Upper lobe of left lung (tissue), 6 donors: Measurements from ENCODE around the gene OSCP1. TPM values are rescaled to one million over a fixed set of nuclear protein-coding genes. Genes with fewer than 3 reads are reported as not detected.

Experiments
- ATAC-seq, 2 donors: fragments of 200-7000 bp; cut with Tn5 transposase; one replicate each; pipeline ENCODE4 v1.9.1; 2022; ENCODE audit warnings: mild to moderate bottlenecking in 2 of 2, moderate library complexity in 2 of 2; ENCODE audit not compliant: low FRiP score in 2 of 2
- DNase-seq, 2 donors: peaks; one replicate each; pipeline ENCODE4 v3.0.0-alpha.2; 2019 to 2020
- H3K27ac ChIP-seq, 4 donors: fragments of 200-600 bp; sonication (generic); one replicate each; pipeline ENCODE4 v1.5.1; 2016 to 2019
- H3K27me3 ChIP-seq, 4 donors: fragments of 200-600 bp; sonication (generic); one replicate each; pipeline ENCODE4 v1.5.1; 2017 to 2019
- H3K36me3 ChIP-seq, 4 donors: fragments of 200-600 bp; sonication (generic); one replicate each; pipeline ENCODE4 v1.5.1; 2016 to 2019
- H3K4me1 ChIP-seq, 4 donors: fragments of 200-600 bp; sonication (generic); one replicate each; pipeline ENCODE4 v1.5.1; 2018 to 2019
- H3K4me3 ChIP-seq, 4 donors: fragments of 200-600 bp; sonication (generic); one replicate each; pipeline ENCODE4 v1.5.1; 2017 to 2019; ENCODE audit warnings: mild to moderate bottlenecking in 2 of 4, moderate library complexity in 1 of 4
- H3K9me3 ChIP-seq, 4 donors: fragments of 200-600 bp; sonication (generic); one replicate each; pipeline ENCODE4 v1.5.1; 2018 to 2019
- EP300 ChIP-seq, 4 donors: sonication (generic); formaldehyde crosslinking; IDR thresholded peaks; one replicate each; pipeline ENCODE4 v1.5.1; 2017; ENCODE audit warnings: antibody characterized with exemption in 4 of 4, control low read depth in 2 of 4
- POLR2A ChIP-seq, 4 donors: fragments of 450-650 bp; IDR thresholded peaks; one replicate each; pipeline ENCODE4 v1.5.1; 2016 to 2017; ENCODE audit warnings: antibody characterized with exemption in 4 of 4, mild to moderate bottlenecking in 2 of 4
- POLR2AphosphoS5 ChIP-seq, 2 donors: sonication (generic); formaldehyde crosslinking; IDR thresholded peaks; one replicate each; pipeline ENCODE4 v1.5.1; 2017; ENCODE audit warnings: antibody characterized with exemption in 2 of 2
- WGBS, 2 donors: methylation state at CpG; one replicate each; pipeline ENCODE4 v1.1.5; 2017 to 2018; 5-methylcytosine and 5-hydroxymethylcytosine counted together
- total RNA-seq, 6 donors: library from RNA; depleted of rRNA in 4 of 6; stranded (reverse); fragments of >200 nt in 4 of 6; gene quantifications; one replicate each; pipeline versions ENCODE4 v1.1.0 to v1.2.1, GENCODE V29; 2016 to 2021
- TF ChIP-seq, protein P1 (sequence below), 6 experiments: fragments of 450-650 bp in 4 of 6; fragments of 200-600 bp in 2 of 6; sonication (generic) in 2 of 6; IDR thresholded peaks; one replicate each; pipeline ENCODE4 v1.5.1; 2016 to 2019; ENCODE audit warnings: antibody characterized with exemption in 6 of 6
- donor health status: DM: no; HTN: no; CAD: no; lungs with moderate emphysema.
- donor health status: DM: no; HTN: yes; CAD: no; lungs with severe emphysema.

OSCP1 gene
- total RNA-seq, 6 donors from 2014 or later = 11.8 to 28.2 (median 13.6) TPM

DNA sequence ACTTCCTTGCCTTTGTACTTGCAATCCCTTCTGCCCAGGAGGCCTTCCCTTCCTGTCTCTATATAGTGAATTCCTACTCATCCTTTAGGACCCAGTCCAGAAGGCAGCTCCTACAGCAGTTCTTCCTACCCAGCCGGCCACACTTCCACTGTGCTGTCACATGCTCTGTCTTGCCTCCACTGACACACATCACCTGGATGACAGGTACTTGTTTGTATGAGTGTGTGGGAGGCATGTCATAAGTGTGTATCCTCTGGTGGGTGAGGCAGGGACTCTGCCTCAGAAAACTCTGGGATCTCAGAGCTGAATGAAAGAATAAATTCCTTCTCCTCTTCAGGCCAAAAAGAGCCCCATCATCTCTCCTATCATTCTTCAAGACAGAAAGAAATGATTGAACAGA, 5.1 kb upstream of the OSCP1 start:
- Histone ChIP-seq H3K9me3 (no peaks in the 10 kb centered on the region), H3K4me3 (no peak overlapping the region), H3K27me3 (no peaks in the 10 kb centered on the region), H3K27ac (no peak overlapping the region), H3K4me1 (peaks cover 17 to 29% (median 24%) of the 10 kb centered on the region in 4 donors), H3K36me3 (peaks cover 0 to 55% (median 37%) of the 10 kb centered on the region in 4 donors)
- DNase-seq = no peak
- 73 to 86% methylated on average over 1 of the region's 1 CpG for WGBS, 2 donors
- no peak for ATAC-seq
- TF ChIP-seq EP300 (IDR thresholded peaks at IDR 0.05) (no peak), POLR2A (IDR thresholded peaks at IDR 0.05) (no peak), POLR2AphosphoS5 (IDR thresholded peaks at IDR 0.05) (no peak)
- TF ChIP-seq, protein P1, sequence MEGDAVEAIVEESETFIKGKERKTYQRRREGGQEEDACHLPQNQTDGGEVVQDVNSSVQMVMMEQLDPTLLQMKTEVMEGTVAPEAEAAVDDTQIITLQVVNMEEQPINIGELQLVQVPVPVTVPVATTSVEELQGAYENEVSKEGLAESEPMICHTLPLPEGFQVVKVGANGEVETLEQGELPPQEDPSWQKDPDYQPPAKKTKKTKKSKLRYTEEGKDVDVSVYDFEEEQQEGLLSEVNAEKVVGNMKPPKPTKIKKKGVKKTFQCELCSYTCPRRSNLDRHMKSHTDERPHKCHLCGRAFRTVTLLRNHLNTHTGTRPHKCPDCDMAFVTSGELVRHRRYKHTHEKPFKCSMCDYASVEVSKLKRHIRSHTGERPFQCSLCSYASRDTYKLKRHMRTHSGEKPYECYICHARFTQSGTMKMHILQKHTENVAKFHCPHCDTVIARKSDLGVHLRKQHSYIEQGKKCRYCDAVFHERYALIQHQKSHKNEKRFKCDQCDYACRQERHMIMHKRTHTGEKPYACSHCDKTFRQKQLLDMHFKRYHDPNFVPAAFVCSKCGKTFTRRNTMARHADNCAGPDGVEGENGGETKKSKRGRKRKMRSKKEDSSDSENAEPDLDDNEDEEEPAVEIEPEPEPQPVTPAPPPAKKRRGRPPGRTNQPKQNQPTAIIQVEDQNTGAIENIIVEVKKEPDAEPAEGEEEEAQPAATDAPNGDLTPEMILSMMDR (IDR thresholded peaks at IDR 0.05) = no peak

DNA sequence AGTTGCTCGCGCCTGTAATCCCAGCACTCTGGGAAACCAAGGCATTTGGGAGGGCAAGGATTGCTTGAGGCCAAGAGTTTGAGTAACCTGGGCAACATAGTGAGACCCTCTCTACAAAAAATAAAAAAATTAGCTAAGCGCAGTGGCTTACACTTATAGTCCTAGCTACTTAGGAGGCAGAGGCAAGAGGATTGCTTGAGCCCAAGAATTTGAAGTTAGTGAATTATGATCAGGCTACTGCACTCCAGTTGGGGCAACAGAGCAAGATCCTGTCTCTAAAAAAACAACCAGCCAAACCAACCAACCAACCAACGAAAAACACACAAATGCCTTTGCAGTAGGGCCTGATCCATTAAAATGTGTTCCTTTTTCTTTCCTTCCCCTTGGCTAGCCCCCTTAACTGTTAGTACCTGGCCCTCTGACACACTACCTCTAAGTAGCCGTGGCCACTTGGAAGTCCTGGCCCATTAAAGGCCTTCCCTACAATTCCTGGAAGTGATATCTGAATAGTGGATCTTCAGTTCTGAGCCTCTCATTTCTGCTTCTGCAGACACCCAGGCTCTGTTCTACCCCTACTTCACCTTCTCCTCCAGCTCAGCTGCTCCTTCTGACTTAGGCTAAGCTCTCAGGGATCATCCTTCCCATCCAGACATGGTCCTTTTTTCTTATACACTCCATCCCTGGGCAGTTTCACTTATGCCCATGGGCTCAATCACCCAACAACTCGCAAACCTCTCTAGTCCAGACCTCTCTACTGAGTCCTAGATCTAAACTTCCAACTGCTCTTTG, 3.5 kb upstream of the OSCP1 start:
- peaks cover 0 to 39% (median 27%) of the 10 kb centered on the region in 4 donors for H3K36me3 ChIP-seq
- 91 to 92% methylated on average over 6 of the region's 6 CpGs for WGBS, 2 donors

DNA sequence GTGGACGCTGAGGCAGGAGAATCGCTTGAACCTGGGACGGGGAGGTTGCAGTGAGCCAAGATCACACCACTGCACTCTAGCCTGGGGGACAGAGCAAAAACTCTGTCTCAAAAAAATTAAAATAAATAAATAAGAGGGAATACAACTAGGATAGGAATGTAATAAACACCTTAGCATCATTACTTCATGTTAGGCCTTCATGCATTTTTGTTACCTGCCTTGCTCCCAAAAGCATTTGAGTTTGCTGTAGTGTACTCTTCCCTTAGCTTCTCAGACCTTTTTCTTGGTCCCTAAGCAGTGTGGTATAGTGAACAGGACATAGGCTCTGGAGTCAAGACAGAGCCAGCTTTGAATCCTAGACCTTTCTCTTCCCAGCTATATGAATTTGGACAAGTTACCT, 2.8 kb upstream of the OSCP1 start:
- no peak for DNase-seq
- WGBS, 2 donors = 91 to 95% methylated on average over 3 of the region's 3 CpGs
- Histone ChIP-seq H3K27ac (no peak overlapping the region), H3K36me3 (peaks cover 0 to 37% (median 27%) of the 10 kb centered on the region in 4 donors), H3K4me3 (no peak overlapping the region), H3K27me3 (no peaks in the 10 kb centered on the region), H3K4me1 (peaks cover 11 to 26% (median 21%) of the 10 kb centered on the region in 4 donors), H3K9me3 (no peaks in the 10 kb centered on the region)
- ATAC-seq = no peak
- TF ChIP-seq POLR2AphosphoS5 (IDR thresholded peaks at IDR 0.05) (no peak), EP300 (IDR thresholded peaks at IDR 0.05) (no peak), POLR2A (IDR thresholded peaks at IDR 0.05) (no peak)
- TF ChIP-seq, protein P1 (IDR thresholded peaks at IDR 0.05) = no peak

More for the DNA sequence above, 3.5 kb upstream of the OSCP1 start:
- H3K27ac ChIP-seq = no peak overlapping the region
- no peaks in the 10 kb centered on the region for H3K27me3 ChIP-seq
- TF ChIP-seq EP300 (IDR thresholded peaks at IDR 0.05) (no peak), POLR2AphosphoS5 (IDR thresholded peaks at IDR 0.05) (no peak), POLR2A (IDR thresholded peaks at IDR 0.05) (no peak)
- TF ChIP-seq, protein P1 (IDR thresholded peaks at IDR 0.05) = no peak
- H3K9me3 ChIP-seq = no peaks in the 10 kb centered on the region
- no peak overlapping the region for H3K4me3 ChIP-seq
- peaks cover 18 to 30% (median 28%) of the 10 kb centered on the region in 4 donors for H3K4me1 ChIP-seq
- no peak for DNase-seq
- no peak for ATAC-seq

DNA sequence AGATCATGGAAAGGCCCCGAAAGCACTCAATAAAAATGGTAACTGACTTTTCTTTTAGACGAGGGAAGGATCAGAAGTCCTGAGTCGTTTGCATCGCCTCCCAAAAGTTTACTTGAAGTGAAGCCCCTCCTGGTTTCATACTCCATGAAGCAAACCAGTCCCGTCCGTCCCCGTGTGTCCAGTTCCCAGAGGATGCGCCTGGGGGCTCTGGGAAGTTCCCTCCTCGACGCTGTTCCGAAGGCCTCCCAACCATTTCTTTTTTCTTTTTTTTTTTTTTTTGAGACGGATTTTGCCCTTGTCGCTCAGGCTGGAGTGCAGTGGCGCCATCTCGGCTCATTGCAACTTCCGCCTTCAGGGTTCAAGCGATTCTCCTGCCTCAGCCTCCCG, 661 bp upstream of the OSCP1 start:
- peaks cover 4 to 12% (median 9%) of the 10 kb centered on the region in 4 donors for H3K4me1 ChIP-seq
- ATAC-seq (peak in 1 of 2 donors; percentile 4), DNase-seq (no peak)
- H3K27me3 ChIP-seq = no peaks in the 10 kb centered on the region
- H3K4me3 ChIP-seq = peak overlapping the region; percentile 47 to 71 (median 62)
- H3K27ac ChIP-seq = peak overlapping the region; percentile 93 to 98 (median 95)
- TF ChIP-seq, protein P1 (IDR thresholded peaks at IDR 0.05) = no peak
- TF ChIP-seq EP300 (IDR thresholded peaks at IDR 0.05) (no peak), POLR2A (IDR thresholded peaks at IDR 0.05) (no peak), POLR2AphosphoS5 (IDR thresholded peaks at IDR 0.05) (no peak)
- H3K36me3 ChIP-seq = peaks cover 0 to 18% (median 16%) of the 10 kb centered on the region in 4 donors
- WGBS, 2 donors = 32 to 53% methylated on average over 18 of the region's 18 CpGs
- H3K9me3 ChIP-seq = no peaks in the 10 kb centered on the region
